Measurements from ENCODE around the gene GMDS. TPM values are rescaled to one million over a fixed set of nuclear protein-coding genes. Genes with fewer than 3 reads are reported as not detected.
A peak's percentile ranks its signal among the peaks of the same experiment; 100 is the strongest.

GMDS gene
- total RNA-seq, 1 experiment from 2014 or later: 5.4 TPM

DNA sequence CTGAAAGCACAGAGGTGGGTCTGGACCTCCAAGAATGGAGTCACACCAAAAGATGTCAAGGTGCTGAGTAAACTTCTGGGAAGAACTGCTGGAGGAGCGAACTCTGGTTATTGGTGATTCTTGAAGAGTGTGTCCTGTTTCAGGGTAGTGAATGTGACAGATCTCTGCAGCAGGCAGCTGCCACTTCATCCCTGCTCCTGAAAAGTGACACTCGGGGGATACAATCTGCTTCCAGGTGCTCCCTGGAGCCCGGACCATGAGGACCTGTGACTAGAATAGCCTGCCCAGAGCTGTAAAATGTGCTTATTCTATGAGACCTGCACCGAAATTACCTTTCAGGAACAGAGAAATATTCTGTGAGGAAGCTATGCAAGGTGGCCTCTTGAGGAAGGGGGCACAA lies 444.6 kb downstream of the GMDS start:
- no peak for DNase-seq (ENCODE audit: low spot score)

DNA sequence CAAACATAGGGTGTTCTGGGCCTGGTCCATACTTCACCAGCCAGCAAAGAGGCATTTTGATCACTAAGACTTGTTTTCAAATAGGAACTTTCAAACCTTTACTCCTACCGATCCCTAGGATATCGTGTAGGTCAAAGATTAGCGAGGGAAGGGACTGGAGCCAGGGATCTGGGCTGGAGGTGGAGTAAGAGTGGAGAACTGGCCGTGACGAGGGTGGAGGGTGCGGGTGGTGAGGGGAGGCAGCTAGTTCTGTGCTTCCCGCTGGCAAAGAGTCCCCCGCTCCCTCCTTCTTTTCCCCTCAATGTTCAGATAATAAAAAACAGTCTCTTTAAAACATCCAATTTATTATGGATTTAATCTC lies 446.5 kb downstream of the GMDS start:
- no peak for DNase-seq (ENCODE audit: low spot score)

GRCh38 chr6:1798303-1798964 lies 447.0 kb downstream of the GMDS start:
- no peak for DNase-seq (ENCODE audit: low spot score)

DNA sequence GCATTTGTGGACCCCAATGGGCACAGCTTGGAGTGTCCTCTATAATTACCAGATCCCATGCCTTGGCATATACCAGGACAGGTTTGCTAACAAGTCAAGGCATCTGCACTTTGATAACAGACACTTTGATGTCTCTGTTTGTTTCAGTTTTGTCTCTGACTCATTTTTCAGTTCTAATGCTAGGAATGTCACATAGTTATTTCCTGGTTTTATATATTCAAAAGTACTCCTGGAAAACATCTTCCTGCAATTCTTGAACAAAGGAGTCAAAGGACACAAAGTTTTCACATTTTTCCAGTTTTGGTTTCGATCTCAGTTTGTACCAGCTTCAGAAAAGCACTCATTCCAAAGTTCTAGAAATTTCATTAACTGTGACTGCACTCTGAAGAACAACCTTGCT lies 447.6 kb downstream of the GMDS start:
- peak; percentile 18 for DNase-seq (ENCODE audit: low spot score)

DNA sequence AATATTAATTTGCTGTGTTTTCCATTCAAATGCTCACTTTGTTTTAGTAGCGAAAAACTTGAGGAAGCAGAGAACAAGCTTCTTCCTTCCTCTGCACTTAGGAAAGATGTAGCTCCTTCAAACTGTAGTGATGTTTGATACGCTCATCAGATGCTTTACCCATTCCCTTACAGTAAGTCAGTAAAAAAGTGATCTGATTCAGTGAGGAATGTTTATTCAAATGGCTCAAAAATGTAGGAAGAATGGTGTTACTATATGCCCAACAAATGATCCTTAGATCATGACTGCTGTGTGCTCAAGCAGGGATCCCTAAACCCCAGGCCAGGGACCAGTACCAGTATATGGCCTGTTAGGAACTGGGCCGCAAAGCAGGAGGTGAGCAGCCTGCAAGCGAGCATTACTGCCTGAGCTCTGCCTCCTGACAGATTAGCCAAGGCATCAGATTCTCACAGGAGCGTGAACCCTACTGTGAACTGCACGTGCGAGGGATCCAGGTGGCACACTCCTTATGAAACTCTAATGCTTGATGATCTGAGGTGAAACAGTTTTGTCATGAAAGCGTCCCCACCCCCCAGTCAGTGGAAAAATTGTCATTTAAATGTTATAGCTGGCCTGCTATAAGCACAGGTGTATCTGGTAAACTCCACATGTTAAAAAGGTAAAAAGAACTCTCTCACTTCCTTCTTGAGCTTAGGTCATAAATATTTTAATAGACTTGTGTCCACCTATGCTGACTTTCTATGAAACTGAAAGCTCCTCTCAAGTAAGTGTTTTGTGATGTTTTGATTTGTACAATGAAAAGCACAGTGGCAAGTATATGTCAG lies 448.5 kb downstream of the GMDS start:
- DNase-seq (ENCODE audit: low spot score): no peak

- no peak for DNase-seq (ENCODE audit: low spot score)
Observed at GRCh38 chr6:1795910-1796309, 449.5 kb downstream of the GMDS start.

GRCh38 chr6:1792989-1793388 lies 452.4 kb downstream of the GMDS start:
- DNase-seq (ENCODE audit: low spot score): peak; percentile 58

DNA sequence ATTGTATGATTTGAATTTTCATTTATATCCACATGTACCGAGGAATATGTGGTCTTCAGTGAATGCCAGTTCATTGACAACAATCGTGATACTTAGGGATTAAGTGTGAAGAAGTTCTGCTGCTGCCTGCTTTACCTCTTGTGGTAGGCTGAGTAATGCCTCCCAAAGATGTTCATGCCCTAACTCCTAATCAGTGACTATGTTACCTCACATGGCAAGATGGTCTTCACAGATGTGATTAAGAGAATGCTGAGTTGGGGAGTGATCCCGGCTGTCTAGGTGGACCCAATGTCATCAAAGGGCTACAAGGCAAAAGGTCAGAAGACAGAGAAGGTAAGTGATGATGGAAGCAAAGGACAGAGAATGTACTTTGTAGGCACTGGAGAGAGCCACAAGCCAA lies 454.7 kb downstream of the GMDS start:
- DNase-seq (ENCODE audit: low spot score): no peak

DNA sequence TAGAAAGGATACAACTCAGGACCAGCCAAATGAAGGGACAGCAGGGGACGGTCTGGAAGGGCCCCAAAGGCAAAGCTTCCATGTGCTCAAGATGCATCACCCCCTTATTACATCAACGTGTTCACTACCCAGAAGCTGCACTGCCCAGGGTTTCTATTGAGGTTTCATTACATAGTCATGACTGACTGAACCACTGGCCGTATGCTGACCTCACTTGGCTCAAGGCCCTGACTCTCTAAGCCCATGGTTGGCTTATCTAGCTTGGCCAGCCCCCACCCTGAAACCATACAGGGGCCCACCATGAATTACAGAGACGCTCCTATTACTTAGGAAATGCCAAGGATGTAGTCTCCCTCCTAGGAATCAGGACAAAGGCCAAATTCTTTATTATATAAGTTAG lies 456.3 kb downstream of the GMDS start:
- DNase-seq (ENCODE audit: low spot score): no peak

- DNase-seq (ENCODE audit: low spot score): peak; percentile 27
Observed at GRCh38 chr6:1787894-1788293, 457.5 kb downstream of the GMDS start.

- no peak for DNase-seq (ENCODE audit: low spot score)
Observed at GRCh38 chr6:1786455-1787453, 458.7 kb downstream of the GMDS start.

DNA sequence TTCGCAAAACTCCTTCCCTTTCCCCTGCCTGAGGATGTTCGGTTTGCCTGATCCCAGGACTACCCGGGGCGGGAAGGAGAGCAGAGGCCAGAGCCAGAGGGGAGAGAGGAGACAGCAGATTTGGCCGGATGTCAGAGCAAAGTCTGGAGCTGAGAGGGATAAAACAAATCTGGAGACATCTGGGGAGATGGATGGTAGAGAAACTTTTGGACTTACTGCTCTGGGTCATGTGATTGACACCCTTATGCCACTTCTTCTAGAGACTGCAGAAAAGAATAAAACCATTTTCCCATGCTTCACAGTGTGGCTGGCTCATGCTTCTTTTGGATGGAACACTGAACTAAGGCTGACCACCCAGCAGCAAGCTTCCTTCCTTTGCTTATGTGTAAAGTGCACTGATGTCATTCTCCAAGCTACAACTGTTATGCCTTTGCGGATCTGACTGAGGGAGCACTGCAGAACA lies 461.0 kb downstream of the GMDS start:
- no peak for DNase-seq (ENCODE audit: low spot score)

DNA sequence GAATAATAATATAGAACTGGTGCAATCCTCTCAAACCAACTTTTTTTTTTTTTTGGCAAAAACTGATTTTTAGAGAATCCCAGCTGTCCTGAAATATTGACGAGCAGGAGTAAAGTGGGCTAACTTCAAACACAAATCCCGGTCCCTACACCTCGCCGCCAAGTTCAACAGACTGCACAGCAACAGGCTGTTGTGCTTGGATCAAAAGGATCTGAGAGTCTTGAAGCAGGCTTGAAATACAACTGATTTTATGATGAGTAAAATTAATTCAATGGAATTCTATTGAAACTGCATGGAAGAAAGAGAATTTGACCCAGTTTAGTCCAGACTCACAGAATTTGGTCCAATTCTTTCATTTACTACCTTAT lies 463.6 kb downstream of the GMDS start:
- DNase-seq (ENCODE audit: low spot score): no peak

DNA sequence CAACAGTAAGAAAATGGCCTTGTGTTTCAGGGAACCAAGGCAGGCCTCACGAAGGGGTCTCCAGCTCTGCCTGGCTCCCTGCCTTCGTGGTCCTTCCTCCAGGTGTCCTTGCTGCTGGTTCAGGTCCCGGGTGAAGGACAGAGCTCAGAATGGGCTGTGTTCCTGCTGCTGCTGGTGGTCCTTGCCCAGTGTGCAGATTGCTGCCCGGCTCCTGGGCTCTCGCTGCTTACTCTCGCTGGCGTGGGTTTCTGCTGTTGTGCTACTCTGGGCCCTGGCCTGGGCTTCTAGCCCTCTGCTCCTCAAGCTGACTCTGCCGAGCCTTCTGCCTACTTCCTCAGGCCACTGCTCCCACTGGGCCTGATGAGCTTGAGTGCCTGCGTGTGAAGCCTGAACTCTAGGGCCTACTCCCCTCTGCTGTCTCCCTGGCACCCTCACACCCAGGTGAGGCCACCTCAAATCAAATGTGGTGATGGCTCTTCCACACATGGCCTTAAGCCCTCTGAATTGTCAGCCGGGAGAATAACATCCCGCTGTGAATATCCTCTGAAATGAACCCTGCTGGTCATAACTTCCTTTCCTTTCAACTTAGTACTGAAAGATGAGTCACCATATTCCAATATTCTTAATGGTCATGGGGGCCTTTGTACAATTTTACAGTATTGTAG lies 464.1 kb downstream of the GMDS start:
- DNase-seq (ENCODE audit: low spot score): no peak

DNA sequence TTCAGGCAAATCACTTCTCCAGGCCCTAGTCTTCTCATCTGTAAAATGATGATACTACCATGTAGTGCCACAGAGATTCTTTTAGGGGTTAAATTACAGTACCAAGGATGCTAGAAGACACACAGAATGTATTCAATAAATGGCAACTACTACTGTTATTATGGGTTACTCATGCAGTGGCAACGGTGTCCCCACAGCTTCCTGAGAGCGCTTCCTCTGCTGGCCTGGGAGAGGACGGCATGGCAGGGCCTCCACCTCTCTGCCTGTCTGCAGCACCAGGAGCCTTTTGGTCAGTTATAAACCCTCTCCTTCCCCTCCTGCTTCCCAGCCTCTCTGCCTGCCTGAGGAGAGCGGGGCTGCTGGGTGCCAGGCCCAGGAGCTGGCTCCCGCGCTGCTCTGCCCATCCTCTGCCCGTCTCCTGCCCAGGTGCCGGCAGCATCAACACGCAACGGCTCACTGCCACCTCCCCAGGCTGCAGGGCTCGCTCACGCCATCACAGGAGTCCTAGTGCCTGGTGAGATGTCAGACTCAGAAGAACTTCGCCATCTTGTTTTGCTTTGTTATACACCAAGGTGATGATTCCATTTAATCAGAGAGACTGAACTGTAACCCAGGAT lies 465.0 kb downstream of the GMDS start:
- DNase-seq (ENCODE audit: low spot score): no peak

DNA sequence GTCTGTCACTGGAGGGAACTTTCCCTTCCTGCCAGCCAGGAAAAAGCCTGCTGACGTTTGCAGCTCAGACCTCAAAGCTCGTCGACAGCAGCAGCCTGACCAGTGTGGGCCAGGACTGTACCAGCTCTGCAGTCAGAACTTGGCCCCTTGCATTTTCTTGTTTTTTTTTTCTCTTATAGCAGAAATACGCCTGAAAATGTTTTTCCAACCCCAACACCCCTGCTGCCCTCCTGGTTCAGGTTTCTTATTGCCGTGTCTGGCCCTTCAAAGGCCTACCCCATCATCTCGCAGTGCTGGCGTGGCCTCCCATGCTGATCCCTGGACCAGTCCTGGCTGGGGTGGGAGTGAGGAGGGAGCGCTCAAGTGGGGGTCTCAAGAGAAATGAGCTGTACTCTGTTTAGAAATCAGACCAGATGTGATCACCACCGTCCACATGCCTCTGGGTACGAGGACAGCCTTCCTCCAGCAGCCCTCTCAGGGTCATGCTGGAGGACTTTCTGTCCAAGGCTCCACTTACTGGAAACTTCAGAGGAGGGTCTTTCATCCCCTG lies 466.6 kb downstream of the GMDS start:
- DNase-seq (ENCODE audit: low spot score): no peak

GRCh38 chr6:1777921-1778685 lies 467.3 kb downstream of the GMDS start:
- no peak for DNase-seq (ENCODE audit: low spot score)

- DNase-seq (ENCODE audit: low spot score): no peak
Observed at GRCh38 chr6:1775441-1775840, 470.0 kb downstream of the GMDS start.

- no peak for DNase-seq (ENCODE audit: low spot score)
Observed at GRCh38 chr6:1774226-1774915, 471.0 kb downstream of the GMDS start.

GRCh38 chr6:1773700-1774099 lies 471.7 kb downstream of the GMDS start:
- no peak for DNase-seq (ENCODE audit: low spot score)
